GM23338 (cell line): Measurements from ENCODE around the gene SDC1. TPM values are rescaled to one million over a fixed set of nuclear protein-coding genes. Genes with fewer than 3 reads are reported as not detected.

Experiments used
- ATAC-seq: fragments of 200-7000 bp; cut with Tn5 transposase; 3 replicates; pipeline ENCODE4 v1.9.1; 2020
- DNase-seq: peaks from one replicate; pipeline ENCODE4 v3.0.0-alpha.2; 2015; ENCODE audit warnings: low spot score
- H2AFZ ChIP-seq: fragments of 200-600 bp; sonication (generic); 2 replicates; pipeline ENCODE4 v1.8.0; 2016; ENCODE audit warnings: antibody characterized with exemption, mild to moderate bottlenecking, moderate library complexity
- H3F3A ChIP-seq: fragments of 200-600 bp; sonication (generic); replicated peaks from 2 replicates; pipeline ENCODE4 v1.8.0; 2017; ENCODE audit warnings: antibody characterized with exemption, mixed run types, low read depth
- H3K27ac ChIP-seq: fragments of 200-600 bp; sonication (generic); 2 replicates; pipeline ENCODE4 v1.6.1; 2016; ENCODE audit warnings: low read depth
- H3K27me3 ChIP-seq: fragments of 200-600 bp; sonication (generic); 2 replicates; pipeline ENCODE4 v1.8.0; 2016; ENCODE audit warnings: mild to moderate bottlenecking, mixed run types, moderate library complexity; ENCODE audit not compliant: insufficient read depth
- H3K36me3 ChIP-seq: fragments of 200-600 bp; sonication (generic); 2 replicates; pipeline ENCODE4 v1.8.0; 2016; ENCODE audit warnings: mild to moderate bottlenecking; ENCODE audit not compliant: insufficient read depth
- H3K4me1 ChIP-seq: fragments of 200-600 bp; sonication (generic); 2 replicates; pipeline ENCODE4 v1.8.0; 2016; ENCODE audit warnings: mild to moderate bottlenecking, moderate library complexity; ENCODE audit not compliant: insufficient read depth
- H3K4me2 ChIP-seq: fragments of 200-600 bp; sonication (generic); 2 replicates; pipeline ENCODE4 v1.7.1; 2017; ENCODE audit warnings: mixed run types
- H3K4me3 ChIP-seq: fragments of 200-600 bp; sonication (generic); 2 replicates; pipeline ENCODE4 v1.6.1; 2016; ENCODE audit warnings: mixed run types
- H3K79me2 ChIP-seq: fragments of 200-600 bp; sonication (generic); replicated peaks from 2 replicates; pipeline ENCODE4 v1.8.0; 2017; ENCODE audit warnings: mild to moderate bottlenecking; ENCODE audit not compliant: insufficient read depth
- H3K9me2 ChIP-seq: fragments of 200-600 bp; sonication (generic); 2 replicates; pipeline ENCODE4 v1.8.0; 2017; ENCODE audit not compliant: insufficient read depth
- H4K20me1 ChIP-seq: fragments of 200-600 bp; sonication (generic); replicated peaks from 2 replicates; pipeline ENCODE4 v1.8.0; 2017; ENCODE audit warnings: mild to moderate bottlenecking; ENCODE audit not compliant: insufficient read depth
- H3K27ac Mint-ChIP-seq: 2 replicates; pipeline ENCODE4 v1.8.0; 2020; ENCODE audit warnings: inconsistent platforms, mild to moderate bottlenecking, moderate library complexity, mixed read lengths
- H3K27me3 Mint-ChIP-seq: 3 replicates; pipeline ENCODE4 v1.8.0; 2022; ENCODE audit warnings: low read depth, mild to moderate bottlenecking, moderate library complexity, mixed read lengths, inconsistent platforms; ENCODE audit not compliant: insufficient read depth, poor library complexity
- H3K36me3 Mint-ChIP-seq: 3 replicates; pipeline ENCODE4 v1.8.0; 2021; ENCODE audit warnings: low read depth, mild to moderate bottlenecking, inconsistent platforms, moderate library complexity, mixed read lengths
- H3K4me1 Mint-ChIP-seq: 3 replicates; pipeline ENCODE4 v1.8.0; 2020; ENCODE audit warnings: mild to moderate bottlenecking, inconsistent platforms, mixed read lengths
- H3K4me3 Mint-ChIP-seq: 3 replicates; pipeline ENCODE4 v1.8.0; 2021; ENCODE audit warnings: moderate library complexity, mild to moderate bottlenecking, inconsistent platforms, mixed read lengths
- H3K9me3 Mint-ChIP-seq: 3 replicates; pipeline ENCODE4 v1.8.0; 2020; ENCODE audit warnings: moderate library complexity, mild to moderate bottlenecking, inconsistent platforms, mixed read lengths
- CTCF ChIP-seq, 2 experiments: fragments of 200-600 bp in 1 of 2; sonication (generic) in 1 of 2; conservative IDR thresholded peaks; 2 replicates each; pipeline versions ENCODE4 v1.5.1 to v1.6.1; 2016 to 2017; ENCODE audit warnings: antibody characterized with exemption in 2 of 2, low read depth in 2 of 2, mild to moderate bottlenecking in 2 of 2, moderate library complexity in 1 of 2
- EZH2 ChIP-seq: fragments of 200-600 bp; sonication (generic); IDR thresholded peaks from one replicate; pipeline ENCODE4 v1.8.0; 2017; ENCODE audit warnings: antibody characterized with exemption, mild to moderate bottlenecking, low read depth; ENCODE audit not compliant: unreplicated experiment
- EZH2phosphoT487 ChIP-seq: fragments of 200-600 bp; sonication (generic); IDR thresholded peaks from one replicate; pipeline ENCODE4 v1.8.1; 2018; ENCODE audit warnings: antibody characterized with exemption; ENCODE audit not compliant: unreplicated experiment
- JUNB ChIP-seq: IDR thresholded peaks from one replicate; pipeline ENCODE4 v1.6.1; 2016; ENCODE audit warnings: antibody characterized with exemption; ENCODE audit not compliant: unreplicated experiment
- NANOG ChIP-seq: IDR thresholded peaks from 2 replicates; pipeline ENCODE4 v1.6.1; 2016; ENCODE audit warnings: antibody characterized with exemption, borderline replicate concordance
- POLR2AphosphoS5 ChIP-seq: IDR thresholded peaks from 2 replicates; pipeline ENCODE4 v1.6.1; 2016; ENCODE audit warnings: antibody characterized with exemption, low read depth
- REST ChIP-seq: IDR thresholded peaks from one replicate; pipeline ENCODE4 v1.6.1; 2018; ENCODE audit warnings: antibody characterized with exemption; ENCODE audit not compliant: unreplicated experiment
- STAT1 ChIP-seq: IDR thresholded peaks from one replicate; pipeline ENCODE4 v1.6.1; 2016; ENCODE audit warnings: antibody characterized with exemption; ENCODE audit not compliant: unreplicated experiment
- ZNF114 ChIP-seq: fragments of 250-450 bp; sonication (Bioruptor Pico); IDR thresholded peaks from 2 replicates; pipeline ENCODE4 v1.5.0; 2020; ENCODE audit warnings: mild to moderate bottlenecking, moderate library complexity
- ZNF331 ChIP-seq: fragments of 250-450 bp; sonication (Bioruptor Pico); IDR thresholded peaks from 2 replicates; pipeline ENCODE4 v1.5.0; 2020; ENCODE audit warnings: low read depth, mild to moderate bottlenecking, moderate library complexity
- polyA plus RNA-seq: library from polyadenylated mRNA; unstranded; fragments of >200 nt; fragmentation: Nextera tagmentation; extraction: Ambion mirVana; gene quantifications from 2 replicates; pipeline ENCODE4 v1.2.1, GENCODE V29; 2016
- total RNA-seq: library from RNA; depleted of rRNA; stranded (reverse); fragments of >200 nt; shearing (Covaris generic); gene quantifications from 2 replicates; pipeline ENCODE4 v1.2.3, GENCODE V29; 2014
- TF ChIP-seq, protein P1 (sequence below): IDR thresholded peaks from 2 replicates; pipeline ENCODE4 v1.6.1; 2016; ENCODE audit warnings: antibody characterized with exemption

Gene SDC1
- total and polyA plus RNA-seq, 2 experiments from 2014 or later: 16.6 to 43.0 TPM

DNA sequence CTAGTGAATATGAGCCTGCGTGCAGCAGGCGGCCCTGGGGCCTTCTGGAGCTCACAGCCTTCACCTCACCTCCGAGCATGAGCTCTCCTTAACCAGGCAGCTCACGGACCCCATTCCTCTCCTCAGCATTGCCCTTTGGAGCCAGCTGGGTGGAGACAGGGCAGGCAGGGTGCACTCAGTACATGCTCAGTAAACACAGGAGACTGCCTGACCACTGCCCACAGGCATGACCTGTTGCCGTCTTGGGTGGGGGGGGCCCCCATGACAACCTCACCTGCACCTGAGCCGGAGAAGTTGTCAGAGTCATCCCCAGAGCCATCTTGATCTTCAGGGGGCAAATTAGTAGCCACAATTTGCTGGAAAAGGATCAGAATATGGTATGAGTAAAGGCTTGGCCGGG lies 19.9 kb downstream of the SDC1 start:
- H3K4me1 Mint-ChIP-seq: peaks cover 6% of the 10 kb centered on the region; the same call in 2 of the 3 replicates
- no peak overlapping the region for H3K4me2 ChIP-seq
- peaks cover 4% of the 10 kb centered on the region; the same call in 1 of the 2 replicates for H3K4me1 ChIP-seq
- H3K27ac Mint-ChIP-seq: no peak overlapping the region
- no peaks in the 10 kb centered on the region for H3K9me2 ChIP-seq
- no peak overlapping the region for H2AFZ ChIP-seq
- peaks cover 4% of the 10 kb centered on the region for H3K27me3 Mint-ChIP-seq
- no peak overlapping the region for H3K4me3 Mint-ChIP-seq
- peaks cover 7% of the 10 kb centered on the region; the same call in 1 of the 2 replicates for H4K20me1 ChIP-seq
- peaks cover 38% of the 10 kb centered on the region for H3K36me3 Mint-ChIP-seq
- H3F3A ChIP-seq: no peaks in the 10 kb centered on the region
- H3K79me2 ChIP-seq: peaks cover 34% of the 10 kb centered on the region
- DNase-seq (no peak), ATAC-seq (no peak)
- no peaks in the 10 kb centered on the region for H3K9me3 Mint-ChIP-seq
- no peak overlapping the region for H3K4me3 ChIP-seq
- no peak overlapping the region for H3K27ac ChIP-seq
- peaks cover 7% of the 10 kb centered on the region for H3K36me3 ChIP-seq
- no peak for TF ChIP-seq EZH2phosphoT487
- no peak for TF ChIP-seq ZNF331 (CRISPR knock-in tag)
- TF ChIP-seq CTCF (conservative IDR thresholded peaks at IDR 0.05; ENCODE audit: low read depth in 2 of 2): no peak
- TF ChIP-seq STAT1: no peak
- no peak for TF ChIP-seq POLR2AphosphoS5
- TF ChIP-seq, protein P1, sequence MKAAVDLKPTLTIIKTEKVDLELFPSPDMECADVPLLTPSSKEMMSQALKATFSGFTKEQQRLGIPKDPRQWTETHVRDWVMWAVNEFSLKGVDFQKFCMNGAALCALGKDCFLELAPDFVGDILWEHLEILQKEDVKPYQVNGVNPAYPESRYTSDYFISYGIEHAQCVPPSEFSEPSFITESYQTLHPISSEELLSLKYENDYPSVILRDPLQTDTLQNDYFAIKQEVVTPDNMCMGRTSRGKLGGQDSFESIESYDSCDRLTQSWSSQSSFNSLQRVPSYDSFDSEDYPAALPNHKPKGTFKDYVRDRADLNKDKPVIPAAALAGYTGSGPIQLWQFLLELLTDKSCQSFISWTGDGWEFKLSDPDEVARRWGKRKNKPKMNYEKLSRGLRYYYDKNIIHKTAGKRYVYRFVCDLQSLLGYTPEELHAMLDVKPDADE: no peak
- no peak for TF ChIP-seq ZNF114 (CRISPR knock-in tag)
- TF ChIP-seq NANOG: no peak
- TF ChIP-seq EZH2: no peak
- no peak for TF ChIP-seq JUNB
- no peaks in the 10 kb centered on the region for H3K27me3 ChIP-seq

GRCh38 chr2:20203521-20204225 lies 21.3 kb downstream of the SDC1 start:
- H3K4me3 ChIP-seq: no peak overlapping the region
- no peak overlapping the region for H3K27ac Mint-ChIP-seq
- H3K9me2 ChIP-seq: no peaks in the 10 kb centered on the region
- no peak overlapping the region for H3K4me2 ChIP-seq
- H3K27ac ChIP-seq: no peak overlapping the region
- peaks cover 4% of the 10 kb centered on the region; the same call in 1 of the 2 replicates for H3K4me1 ChIP-seq
- H3K36me3 ChIP-seq: peaks cover 7% of the 10 kb centered on the region
- H3K36me3 Mint-ChIP-seq: peaks cover 38% of the 10 kb centered on the region
- no peak overlapping the region for H3K4me3 Mint-ChIP-seq
- H3K27me3 Mint-ChIP-seq: peaks cover 4% of the 10 kb centered on the region
- DNase-seq (no peak), ATAC-seq (no peak)
- TF ChIP-seq ZNF114 (CRISPR knock-in tag) (no peak), REST (no peak), ZNF331 (CRISPR knock-in tag) (no peak)
- H3F3A ChIP-seq: 0 out of 2 replicates have a peak, but pooled peaks cover 3% of the 10 kb centered on the region
- peaks cover 24% of the 10 kb centered on the region for H3K79me2 ChIP-seq
- no peaks in the 10 kb centered on the region for H3K9me3 Mint-ChIP-seq
- peaks cover 12% of the 10 kb centered on the region for H3K4me1 Mint-ChIP-seq
- no peaks in the 10 kb centered on the region for H3K27me3 ChIP-seq
- H2AFZ ChIP-seq: no peak overlapping the region
- peaks cover 7% of the 10 kb centered on the region; the same call in 1 of the 2 replicates for H4K20me1 ChIP-seq
